GM21390 (cell line): ENCODE results near the gene COQ7.
A peak's percentile ranks its signal among the peaks of the same experiment; 100 is the strongest.

Experiments used
- ATAC-seq: cut with Tn5 transposase; IDR thresholded peaks from one replicate; pipeline ENCODE4 v1.9.1; 2021; ENCODE audit not compliant: unreplicated experiment

Gene COQ7

DNA sequence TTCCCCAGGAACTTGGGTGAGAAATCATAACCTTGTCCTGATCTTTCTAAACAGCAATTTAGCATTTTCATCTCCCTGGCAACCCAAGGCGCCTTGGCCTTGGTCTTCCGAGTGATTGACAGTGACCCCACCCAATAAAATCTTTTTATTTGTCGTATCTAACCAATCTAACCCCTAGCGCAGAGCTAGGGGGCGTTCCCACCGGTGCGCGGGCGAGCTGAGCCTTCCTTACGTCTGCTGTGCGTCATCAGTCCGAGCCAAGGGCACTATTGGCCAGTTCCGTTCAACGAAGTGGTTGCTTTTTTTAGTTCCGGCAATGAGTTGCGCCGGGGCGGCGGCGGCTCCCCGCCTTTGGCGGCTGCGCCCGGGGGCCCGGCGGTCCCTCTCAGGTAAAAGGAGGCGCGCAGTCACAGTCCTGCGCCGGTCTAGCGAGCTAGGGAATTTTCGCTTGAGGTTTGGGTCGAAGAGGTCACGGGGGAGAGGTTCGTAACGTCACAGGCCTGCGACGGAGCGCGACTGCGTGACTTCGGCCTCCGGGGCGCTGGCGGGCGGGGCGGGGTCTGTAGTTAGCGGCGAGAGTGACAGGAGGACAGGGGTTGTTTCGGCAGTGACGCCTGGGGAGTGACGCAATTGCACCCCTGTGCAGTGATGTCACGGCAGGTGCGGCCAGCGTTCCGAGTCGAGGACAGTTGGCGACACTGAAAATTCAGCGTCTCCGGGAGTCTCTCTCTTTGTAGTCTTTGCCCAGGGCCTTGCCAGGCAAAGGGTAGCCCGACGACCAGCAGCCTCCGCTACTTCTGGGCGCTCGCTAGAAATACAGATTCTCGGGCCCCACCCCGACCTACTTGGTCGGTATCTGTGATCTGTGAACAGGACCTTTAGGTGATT lies at the start of gene COQ7:
TSS of gene COQ7 (plus strand) at position 266 of the 888 bp plus-strand sequence. CDS start at position 317, 51 bp downstream.
- ATAC-seq = peak; percentile 86

DNA sequence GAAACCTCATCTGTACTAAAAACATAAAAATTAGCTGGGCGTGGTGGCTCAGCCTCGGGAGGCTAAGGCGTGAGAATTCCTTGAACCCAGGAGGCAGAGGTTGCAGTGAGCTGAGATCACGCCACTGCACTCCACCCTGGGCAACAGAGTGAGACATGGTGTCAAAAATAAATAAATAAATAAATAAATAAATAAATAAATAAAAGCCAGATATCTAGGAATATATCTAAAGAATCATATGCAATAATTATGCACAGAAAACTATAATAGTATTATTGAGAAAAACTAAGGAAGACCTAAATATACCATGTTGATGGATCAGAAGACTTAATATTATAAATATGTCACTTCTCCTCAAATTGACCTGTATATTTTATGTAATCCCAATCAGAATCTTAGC lies 46.7 kb upstream of the COQ7 start:
- ATAC-seq = no peak

DNA sequence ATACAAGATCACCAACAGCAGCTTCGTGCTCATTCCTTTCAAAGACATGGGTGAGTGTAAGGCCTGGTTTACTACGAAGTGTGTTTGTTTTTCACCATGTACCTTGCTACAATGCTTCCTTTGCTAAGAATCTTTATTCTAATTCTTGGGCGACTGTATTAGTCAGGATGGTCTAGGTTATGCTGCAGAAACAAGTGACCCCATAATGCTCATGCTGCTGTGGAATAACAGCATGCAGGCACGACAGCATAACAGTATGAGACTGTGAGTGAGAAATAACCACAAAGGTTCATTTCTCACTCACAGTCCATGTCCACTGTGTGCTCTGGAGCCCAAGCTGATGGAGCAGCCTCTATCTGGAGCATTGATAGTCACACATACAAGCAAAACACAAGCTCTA lies 45.7 kb upstream of the COQ7 start:
- ATAC-seq = no peak

DNA sequence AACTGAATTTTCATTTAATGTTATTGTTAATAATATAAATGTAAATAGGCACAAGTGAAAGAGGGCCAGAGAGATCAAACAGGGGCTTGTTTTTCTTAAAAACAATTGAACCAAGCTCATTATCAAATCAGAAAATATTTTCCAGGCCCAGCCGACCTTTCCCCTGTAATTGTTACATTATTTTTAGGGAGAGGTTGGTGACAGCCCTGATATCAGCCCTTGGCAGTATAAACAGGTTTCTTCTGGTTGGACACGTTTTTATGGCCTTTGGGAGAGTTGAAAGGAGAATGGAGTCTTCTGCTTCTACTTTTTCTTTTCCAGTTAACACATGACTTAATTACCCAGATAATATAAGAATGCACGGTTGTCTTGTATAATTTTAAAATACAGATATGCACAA lies 40.0 kb upstream of the COQ7 start:
- ATAC-seq = no peak

DNA sequence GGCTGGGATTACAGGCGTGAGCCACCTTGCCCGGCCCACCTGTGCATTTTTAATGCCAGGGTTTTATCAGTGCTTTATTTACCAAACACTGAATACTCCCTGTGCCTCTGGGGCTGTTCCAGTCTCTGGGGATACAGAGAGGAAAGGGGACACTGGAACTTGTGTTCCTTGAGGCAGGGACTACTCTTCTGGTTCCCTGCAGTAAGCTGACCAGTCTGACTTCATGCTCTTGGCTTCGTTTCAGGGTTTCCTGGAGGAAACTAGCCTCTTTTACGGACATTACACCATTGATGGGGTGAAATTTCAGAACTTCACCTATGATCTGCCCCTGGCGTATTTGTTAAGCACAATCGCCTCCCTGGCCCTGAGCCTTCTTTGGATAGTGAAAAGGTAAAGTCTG lies 37.4 kb upstream of the COQ7 start:
- ATAC-seq = no peak

DNA sequence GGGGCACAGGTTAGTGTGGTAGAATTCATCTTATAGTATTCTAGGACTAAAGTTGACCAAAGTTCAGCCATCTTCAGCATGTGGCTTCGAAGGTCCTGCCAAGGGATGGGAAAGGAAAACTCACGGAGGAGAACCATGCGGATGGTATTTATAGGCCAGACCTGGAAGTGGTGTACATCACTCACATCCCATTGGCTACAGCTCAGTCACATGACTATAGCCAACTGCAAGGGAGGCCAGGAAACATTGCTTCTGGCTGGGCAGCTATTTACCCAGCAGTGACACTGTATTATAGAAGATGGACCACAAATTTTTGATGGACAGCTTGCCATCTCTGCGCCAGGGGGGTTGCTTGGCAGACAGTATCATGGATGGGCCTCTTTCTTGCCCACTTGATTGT lies 35.7 kb upstream of the COQ7 start:
- ATAC-seq = no peak

DNA sequence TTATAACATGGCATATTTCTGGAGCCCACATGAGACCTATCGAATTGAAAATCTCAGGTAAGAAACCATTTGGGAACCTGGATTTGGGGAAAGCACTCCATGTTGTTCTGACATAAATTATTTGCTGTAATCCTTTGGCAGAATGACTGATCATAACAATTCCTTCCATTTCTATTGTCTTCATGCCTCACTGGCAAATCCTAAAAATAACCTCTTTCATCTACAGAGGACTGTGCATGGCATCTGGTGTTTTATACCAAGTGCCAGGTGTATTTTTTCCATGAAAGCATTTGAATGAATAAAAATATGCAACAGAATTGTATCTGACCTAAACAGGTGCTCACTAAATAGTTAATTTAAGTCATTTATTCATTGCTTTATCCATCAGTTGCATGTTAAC lies 33.7 kb upstream of the COQ7 start:
- no peak for ATAC-seq

DNA sequence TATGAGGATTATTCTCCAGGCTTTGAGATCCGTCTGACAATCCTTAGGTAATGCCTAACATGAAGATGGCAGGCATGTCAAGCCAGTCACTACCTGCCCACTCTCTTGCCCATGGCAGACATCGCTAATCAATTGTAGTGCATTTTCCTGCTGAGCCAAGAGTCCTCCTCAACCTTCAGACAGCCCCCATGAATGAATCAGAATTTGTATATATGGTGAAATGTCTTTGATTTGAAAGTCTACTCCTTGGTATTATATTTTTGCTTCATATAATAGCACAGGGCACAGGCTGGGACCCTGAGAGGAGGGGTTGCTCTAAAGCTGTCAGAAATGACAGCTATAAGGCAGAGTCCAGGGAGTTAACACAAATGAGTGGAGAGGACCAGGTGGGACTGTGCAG lies 27.0 kb upstream of the COQ7 start:
- ATAC-seq = no peak

DNA sequence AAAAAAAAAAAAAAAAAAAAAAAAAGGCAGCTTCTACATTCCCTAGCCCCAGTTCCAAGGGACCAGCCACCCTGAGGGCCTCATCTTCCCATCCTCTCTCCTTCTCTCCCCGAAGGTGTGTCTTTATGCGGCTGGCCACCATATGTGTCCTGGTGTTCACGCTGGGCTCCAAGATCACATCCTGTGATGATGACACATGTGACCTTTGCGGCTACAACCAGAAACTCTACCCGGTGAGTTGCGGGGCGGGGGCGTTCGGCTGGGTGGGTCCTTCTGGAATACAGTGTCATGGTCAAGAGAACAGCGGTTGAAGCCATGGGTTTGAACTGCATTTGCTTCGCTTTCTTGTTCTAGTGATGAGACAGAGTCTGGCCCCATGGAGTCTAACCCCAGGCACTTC lies 22.6 kb upstream of the COQ7 start:
- no peak for ATAC-seq

DNA sequence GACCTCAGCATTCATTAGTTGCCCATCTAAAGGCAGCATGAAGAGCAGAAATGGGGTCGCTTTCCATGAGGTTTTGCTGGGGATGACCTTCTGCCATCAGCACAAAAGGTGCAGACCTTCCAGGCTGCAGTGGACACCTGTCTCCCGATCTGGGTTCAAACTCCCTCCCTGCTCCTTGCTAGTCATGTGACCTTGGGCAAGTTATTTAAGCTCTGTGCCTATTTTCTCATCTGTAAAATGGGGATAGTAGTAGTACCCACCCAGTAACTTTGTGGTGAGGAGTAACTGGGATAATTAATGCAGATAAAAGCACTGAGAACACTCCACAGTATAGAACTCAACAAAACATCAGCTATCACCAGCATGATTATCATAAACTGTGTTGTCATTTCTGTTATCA lies 21.4 kb upstream of the COQ7 start:
- no peak for ATAC-seq

DNA sequence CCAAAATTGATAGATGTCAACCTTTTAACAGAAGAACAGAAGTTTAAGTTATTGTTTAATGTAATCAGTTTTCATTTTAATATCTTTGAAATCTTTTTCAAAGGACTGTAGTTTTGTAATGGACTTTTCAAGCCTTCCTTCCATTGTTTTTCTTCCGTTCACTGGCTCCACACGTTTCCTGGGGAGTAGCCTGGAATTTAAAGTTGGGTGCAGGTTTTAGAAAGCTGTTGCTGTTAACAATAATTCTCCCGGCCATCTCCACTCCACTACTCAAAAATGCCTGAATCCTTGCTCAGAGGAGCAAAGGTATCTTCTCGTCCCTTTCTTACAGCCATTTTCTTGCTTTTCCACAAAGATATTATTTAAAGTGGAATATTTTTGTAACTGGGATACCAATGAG lies 4.7 kb upstream of the COQ7 start:
- no peak for ATAC-seq

DNA sequence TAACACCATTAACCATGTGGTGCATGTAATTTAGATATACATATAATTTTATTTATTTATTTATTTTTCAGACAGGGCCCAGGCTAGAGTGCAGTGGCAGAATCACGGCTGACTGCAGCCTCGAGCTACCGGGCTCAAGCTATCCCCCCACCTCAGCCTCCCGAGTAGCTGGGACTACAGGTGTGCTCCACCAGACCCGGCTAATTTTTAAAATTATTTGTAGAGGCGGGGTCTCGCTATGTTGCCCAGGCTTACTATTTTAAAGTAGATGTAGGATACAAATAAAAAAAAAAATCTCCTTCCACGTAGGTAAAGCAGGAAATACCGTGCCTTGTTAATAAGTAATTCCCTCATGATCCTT lies 446 bp upstream of the COQ7 start:
- no peak for ATAC-seq

DNA sequence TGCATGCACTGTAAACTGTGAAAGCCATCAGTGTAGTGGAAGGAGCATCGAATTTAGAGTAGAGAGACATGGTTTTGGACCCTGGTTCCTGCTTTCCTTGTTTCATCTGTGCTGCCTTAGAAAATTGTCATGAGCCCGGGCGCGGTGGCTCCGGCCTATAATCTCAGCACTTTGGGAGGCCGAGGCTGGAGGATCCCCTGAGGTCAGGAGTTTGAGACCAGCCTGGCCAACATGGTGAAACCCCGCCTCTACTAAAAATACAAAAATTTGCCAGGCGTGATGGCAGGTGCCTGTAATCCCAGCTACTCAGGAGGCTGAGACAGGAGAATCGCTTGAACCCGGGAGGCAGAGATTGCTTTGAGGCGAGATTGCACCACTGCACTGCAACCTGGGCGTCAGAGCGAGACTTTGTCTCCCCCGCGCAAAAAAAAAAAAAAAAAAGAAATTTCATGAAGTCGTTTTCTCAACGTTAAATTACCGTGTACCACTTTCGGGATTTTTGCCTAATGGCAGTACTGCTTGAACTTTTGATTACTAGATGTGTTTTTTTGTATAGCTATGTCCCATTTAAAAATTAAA lies 912 bp downstream of the COQ7 start:
- no peak for ATAC-seq

DNA sequence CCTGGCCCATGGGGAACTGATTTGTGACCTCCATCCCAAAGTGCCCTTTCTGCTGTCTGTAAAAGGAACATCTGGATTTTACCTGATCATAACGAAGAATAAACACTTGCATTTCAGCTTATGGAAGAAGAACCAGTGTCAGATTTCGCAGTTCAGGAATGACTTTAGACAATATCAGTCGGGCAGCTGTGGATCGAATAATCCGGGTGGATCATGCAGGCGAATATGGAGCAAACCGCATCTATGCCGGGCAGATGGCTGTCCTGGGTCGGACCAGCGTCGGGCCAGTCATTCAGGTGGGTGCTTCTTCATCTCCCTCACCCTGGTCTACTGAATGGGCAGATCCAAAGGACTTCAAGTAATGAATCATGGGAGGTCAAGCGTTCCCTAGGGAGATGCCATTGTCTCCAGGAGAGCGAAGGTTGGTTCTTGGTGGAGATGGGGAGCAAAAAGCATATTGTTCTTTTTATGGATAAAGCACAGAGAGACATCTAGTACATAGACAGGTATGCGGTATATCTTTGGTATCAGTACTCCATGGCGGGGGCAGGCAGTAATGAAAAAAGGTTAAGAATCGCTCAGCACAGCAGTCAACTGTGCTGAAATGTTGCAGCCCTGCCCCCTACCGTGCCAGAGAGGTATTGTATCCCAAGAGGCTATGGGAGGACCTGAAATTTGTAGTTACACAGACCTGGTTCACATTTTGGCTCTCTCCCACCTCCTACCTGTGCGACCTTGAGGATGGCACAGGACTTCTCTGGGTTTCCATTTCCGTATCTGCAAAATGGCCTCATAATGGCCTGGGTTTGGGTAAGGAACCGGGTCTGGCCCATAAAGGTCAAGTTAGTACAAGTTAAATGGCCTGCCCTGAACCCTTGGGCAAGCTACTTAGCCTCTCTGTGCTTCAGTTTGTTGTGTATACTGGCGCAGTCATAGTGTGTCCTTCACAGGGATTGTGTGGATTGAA lies 4.7 kb downstream of the COQ7 start:
- no peak for ATAC-seq

DNA sequence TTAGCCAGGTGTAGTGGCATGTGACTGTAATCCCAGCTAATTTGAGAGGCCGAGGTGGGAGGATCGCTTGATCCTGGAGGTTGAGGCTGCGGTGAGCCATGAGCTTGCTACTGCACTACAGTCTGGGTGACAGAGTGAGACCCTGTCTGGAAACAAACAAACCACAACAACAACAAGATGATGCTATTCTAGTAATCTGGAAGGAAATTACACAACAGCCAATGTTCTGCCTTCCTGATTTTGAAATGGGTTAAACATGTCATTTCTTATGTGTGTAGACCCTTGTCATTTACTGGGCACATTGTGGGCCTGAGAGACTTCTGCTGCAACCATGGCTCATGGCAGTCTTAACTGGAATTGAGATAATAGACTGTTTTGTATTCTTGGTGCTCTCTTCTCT lies 5.9 kb downstream of the COQ7 start:
- ATAC-seq = no peak

DNA sequence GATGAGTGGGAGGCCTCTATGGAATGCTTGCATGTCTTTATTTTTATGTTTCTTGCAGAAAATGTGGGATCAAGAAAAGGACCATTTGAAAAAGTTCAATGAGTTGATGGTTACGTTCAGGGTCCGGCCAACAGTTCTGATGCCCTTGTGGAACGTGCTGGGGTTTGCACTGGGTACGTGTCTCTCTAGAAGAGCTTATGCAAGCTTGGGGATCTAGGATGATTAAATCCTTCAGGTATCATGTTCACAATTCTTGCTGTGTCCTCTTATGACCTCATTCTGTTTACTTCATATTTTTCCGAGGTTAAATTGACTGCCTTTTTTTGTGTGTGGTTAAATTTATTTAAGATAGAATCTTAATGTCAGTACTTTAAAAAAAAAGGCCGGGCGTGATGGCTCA lies 6.4 kb downstream of the COQ7 start:
- ATAC-seq = no peak

DNA sequence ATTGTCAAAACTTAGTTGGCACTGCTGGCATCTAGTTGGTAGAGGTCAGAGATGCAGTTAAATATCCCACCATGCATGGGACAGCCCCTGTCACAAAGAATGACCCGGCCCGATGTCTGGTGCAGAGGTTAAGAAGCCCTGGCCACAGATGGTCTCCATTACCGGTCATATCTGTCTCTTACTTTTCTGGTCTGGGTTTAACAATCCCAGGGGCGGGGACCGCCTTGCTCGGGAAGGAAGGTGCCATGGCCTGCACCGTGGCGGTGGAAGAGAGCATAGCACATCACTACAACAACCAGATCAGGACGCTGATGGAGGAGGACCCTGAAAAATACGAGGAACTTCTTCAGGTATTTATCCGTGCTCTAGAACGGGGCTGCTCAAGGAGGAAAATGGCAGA lies 8.1 kb downstream of the COQ7 start:
- no peak for ATAC-seq

DNA sequence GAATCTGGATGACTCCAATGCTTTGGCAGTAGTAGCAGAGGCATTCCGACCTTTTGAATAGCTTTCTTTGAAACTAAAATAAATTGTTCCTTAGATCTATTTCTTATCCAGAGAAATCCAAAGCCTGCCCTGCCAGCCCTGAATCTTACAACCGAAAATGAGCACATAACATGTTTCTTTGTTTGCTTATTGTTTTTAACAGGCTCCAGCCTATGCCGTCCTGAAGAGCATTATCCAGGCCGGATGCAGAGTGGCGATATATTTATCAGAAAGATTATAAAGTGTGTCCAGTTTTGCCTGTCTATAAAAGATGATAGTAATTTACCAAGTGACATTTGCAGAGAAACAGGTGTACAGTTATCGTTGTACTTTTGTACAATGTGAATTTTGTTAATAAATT lies 10.5 kb downstream of the COQ7 start:
- no peak for ATAC-seq

DNA sequence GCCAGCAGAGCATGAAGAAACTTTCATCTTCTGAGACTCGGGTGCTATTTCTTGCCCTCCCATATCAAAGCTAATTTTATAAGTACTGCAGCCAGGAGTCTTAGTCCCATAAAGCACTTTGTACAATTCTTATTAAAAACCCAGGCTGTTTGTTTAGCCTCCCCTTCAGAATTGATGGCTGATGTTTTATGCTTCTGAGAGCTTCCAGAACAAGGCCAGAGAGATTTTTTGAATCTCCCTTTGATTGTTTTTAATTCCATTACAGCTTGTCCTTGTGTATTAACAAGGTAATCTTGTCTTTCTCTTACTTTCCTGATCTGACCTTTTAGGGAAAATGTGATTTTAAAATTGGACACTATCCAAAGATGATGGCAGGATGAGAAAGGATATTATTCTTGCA lies 16.3 kb downstream of the COQ7 start:
- ATAC-seq = no peak

DNA sequence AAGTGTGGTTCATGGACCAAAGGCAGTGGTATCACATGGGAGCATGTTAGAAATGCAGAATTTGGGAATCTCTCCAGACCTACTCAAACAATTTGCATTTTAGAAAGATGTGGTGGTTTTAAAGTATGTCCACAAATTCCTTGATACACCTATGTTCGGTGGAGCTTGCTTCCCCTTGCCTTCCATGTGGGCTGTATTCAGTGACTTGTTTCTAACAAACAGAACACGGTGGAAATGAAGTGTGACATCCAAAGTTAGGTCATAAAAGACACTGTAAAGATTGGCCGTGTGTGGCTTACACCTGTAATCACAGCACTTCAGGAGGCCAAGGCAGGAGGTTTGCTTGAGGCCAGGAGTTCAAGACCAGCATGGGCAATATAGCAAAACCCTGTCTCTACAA lies 16.7 kb downstream of the COQ7 start:
- no peak for ATAC-seq

DNA sequence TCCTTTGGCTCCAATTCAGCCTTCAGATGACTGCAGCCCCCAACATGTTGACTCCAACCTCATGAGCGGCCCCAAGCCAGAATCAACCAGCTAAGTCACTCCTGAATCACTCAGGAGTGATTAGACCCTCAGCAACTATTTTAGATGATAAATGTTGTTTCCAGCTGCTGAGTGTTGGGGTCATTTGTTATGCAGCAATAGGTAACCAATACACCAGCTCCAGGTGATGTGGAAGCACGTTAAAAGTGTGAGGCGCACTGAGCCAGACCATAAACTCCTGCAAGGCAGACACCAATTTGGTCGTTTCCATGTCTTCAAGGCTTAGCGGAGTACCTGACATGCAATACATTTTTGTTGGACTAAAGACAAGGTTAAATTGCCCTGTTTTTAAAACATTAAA lies 17.5 kb downstream of the COQ7 start:
- ATAC-seq = no peak
